AG04449 (cell line): Measurements from ENCODE around the gene GALNT10.

Experiments
- CTCF ChIA-PET: fragments of 350-600 bp; formaldehyde crosslinking; extraction: SDS; loops from one replicate; lab custom pipeline; 2021; ENCODE audit warnings: antibody characterized with exemption; lab: Yijun Ruan, JAX
- POLR2A ChIA-PET: fragments of 400-600, 350-600 bp; formaldehyde crosslinking; extraction: SDS; loops from one replicate; lab custom pipeline; 2020; ENCODE audit warnings: antibody characterized with exemption, inconsistent platforms; lab: Yijun Ruan, JAX
- DNase-seq: peaks from one replicate; pipeline ENCODE4 v3.0.0-alpha.2; 2010; ENCODE audit warnings: low read depth, low spot score
- H3K4me3 ChIP-seq: 2 replicates; pipeline ENCODE4 v1.5.1; 2011; ENCODE audit warnings: low read depth, mild to moderate bottlenecking, control low read depth, low read length
- TF ChIP-seq, protein P1 (sequence below): IDR thresholded peaks from one replicate; pipeline ENCODE4 v1.5.1; 2011; ENCODE audit warnings: mild to moderate bottlenecking, moderate library complexity, low read length, control low read depth, inconsistent platforms; ENCODE audit not compliant: insufficient read depth; ENCODE audit errors: missing control alignments

The GALNT10 gene

DNA sequence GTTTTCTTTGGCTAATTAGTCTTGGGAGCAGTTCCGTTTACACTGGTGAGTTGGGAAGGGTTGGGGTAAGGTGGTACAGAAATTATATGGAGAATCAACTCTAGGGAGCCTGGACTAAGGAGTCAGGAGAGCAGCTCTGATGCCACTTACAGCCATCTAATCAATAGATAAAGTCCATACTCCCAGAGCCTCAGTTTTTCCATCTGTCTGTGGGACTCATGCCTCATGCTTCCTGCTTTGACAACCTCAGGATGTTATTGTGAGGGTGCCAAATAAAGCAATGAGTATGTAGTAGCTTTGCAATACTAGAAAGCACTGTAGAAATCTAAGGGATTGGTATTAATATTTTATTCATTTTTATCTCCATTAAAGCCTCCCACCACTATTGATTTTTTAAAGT, 105.0 kb downstream of the GALNT10 start:
- CTCF ChIA-PET, result interaction anchor here (0.8 to 1.8 kb wide), 5 partner anchors 12 to 126 kb away, joined by 3 to 5 read pairs (median 3); no protein-coding TSS in a partner anchor
- TF ChIP-seq, protein P1, sequence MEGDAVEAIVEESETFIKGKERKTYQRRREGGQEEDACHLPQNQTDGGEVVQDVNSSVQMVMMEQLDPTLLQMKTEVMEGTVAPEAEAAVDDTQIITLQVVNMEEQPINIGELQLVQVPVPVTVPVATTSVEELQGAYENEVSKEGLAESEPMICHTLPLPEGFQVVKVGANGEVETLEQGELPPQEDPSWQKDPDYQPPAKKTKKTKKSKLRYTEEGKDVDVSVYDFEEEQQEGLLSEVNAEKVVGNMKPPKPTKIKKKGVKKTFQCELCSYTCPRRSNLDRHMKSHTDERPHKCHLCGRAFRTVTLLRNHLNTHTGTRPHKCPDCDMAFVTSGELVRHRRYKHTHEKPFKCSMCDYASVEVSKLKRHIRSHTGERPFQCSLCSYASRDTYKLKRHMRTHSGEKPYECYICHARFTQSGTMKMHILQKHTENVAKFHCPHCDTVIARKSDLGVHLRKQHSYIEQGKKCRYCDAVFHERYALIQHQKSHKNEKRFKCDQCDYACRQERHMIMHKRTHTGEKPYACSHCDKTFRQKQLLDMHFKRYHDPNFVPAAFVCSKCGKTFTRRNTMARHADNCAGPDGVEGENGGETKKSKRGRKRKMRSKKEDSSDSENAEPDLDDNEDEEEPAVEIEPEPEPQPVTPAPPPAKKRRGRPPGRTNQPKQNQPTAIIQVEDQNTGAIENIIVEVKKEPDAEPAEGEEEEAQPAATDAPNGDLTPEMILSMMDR, result no peak
- no peak for DNase-seq
- no peak overlapping the region for H3K4me3 ChIP-seq
- POLR2A ChIA-PET, result interaction anchor here (1.2 kb wide), 1 partner anchor 13 kb away, joined by 3 read pairs; no protein-coding TSS in a partner anchor

DNA sequence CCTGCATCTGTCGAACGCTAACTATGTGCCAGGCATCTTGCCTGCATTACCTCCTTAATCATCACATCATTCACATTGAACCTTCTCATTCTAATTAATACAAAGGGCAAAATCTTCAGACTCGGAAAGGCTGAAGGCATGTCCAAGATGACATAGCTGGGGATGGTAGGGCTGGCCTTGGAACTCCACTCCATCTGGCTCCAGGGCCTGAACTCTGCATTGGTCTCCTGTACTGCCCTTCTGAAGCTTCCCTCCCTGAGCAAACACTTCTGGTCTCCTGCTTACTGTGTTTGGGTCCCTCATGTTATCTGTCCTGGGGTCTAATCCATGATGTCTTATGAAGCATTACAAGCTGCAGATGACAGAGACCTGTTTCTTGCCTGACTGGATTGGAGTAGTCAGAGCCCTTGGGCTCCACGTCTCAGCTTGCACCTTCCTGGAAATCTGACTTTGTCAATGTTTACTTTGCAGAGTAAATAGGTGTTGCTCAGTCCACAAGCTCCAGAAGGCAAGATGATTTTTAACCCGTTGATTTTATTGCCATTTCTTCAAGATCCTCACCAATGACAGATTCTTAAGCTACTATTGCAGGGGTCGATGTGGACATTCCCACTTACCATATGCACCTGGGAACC, 106.1 kb downstream of the GALNT10 start:
- H3K4me3 ChIP-seq, result no peak overlapping the region

DNA sequence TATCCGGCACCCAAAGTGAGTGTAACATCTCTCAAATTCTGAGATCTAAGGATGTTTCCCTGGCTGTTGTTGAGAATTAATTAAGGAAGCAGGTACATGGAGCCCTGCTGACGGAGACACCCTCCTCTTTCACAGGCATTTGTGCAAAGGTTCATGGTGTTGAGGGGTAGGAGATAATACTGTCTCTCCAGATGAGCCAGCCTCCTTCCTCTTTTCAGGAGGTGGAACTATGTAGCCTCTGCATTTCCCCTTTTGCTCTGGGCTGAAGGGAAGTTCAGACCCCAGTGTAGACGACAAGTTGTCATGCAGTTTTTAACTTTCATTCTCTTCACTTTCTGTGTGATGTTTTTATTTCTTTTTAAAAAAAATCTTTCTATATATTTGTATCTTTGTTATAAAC, 107.5 kb downstream of the GALNT10 start:
- no peak overlapping the region for H3K4me3 ChIP-seq
- no peak for DNase-seq
- ChIA-PET POLR2A (interaction anchor here (1.3 kb wide), 1 partner anchor 108 kb away, joined by 3 read pairs; the partner anchor contains the start of gene GALNT10), CTCF (no interaction called here)
- TF ChIP-seq, protein P1, result no peak

More for the DNA sequence above, 106.1 kb downstream of the GALNT10 start:
- ChIA-PET POLR2A (interaction anchor here (1.2 to 1.3 kb wide), 2 partner anchors 12 to 106 kb away, joined by 3 read pairs; partner anchors contain the start of gene GALNT10), CTCF (interaction anchor here (1.0 to 1.8 kb wide), 4 partner anchors 10 to 109 kb away, joined by 3 to 5 read pairs (median 4); no protein-coding TSS in a partner anchor)
- DNase-seq, result no peak
- TF ChIP-seq, protein P1, result no peak

DNA sequence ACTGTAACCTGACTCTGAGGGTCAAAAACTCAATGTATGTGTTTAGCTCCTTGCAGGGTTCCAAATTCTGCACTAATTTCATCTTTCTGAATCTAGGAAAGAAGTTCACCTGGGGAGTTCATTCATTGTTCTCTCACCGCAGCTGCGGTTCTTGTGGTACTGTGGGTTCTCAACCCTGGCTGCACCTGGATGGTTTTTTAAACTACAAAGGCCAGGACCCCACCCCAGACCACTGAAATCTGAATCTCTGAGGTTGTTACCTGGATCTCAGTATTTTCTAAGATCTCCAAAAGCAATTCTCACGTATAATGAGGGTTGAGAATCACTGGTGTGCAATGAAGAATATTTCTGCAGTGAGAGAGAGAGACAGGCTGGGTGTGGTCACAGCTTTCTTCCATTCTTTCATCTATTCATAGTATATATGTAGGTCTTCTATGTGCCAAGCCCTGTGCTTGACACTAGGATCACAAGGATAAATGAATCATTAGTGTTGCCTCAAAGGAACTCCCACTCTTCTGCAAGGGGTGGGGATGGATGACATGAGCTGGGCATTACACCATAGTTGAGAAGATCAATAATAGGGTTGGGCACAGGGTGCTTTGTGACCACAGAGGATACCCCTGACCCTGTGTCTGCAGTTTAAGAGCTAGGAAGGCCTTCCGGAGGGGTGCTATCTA, 109.8 kb downstream of the GALNT10 start:
- TF ChIP-seq, protein P1, result no peak
- POLR2A ChIA-PET, result no interaction called here
- no peak overlapping the region for H3K4me3 ChIP-seq
- no peak for DNase-seq
- CTCF ChIA-PET, result interaction anchor here (0.9 to 2.3 kb wide), 2 partner anchors 11 to 105 kb away, joined by 3 to 7 read pairs; no protein-coding TSS in a partner anchor

DNA sequence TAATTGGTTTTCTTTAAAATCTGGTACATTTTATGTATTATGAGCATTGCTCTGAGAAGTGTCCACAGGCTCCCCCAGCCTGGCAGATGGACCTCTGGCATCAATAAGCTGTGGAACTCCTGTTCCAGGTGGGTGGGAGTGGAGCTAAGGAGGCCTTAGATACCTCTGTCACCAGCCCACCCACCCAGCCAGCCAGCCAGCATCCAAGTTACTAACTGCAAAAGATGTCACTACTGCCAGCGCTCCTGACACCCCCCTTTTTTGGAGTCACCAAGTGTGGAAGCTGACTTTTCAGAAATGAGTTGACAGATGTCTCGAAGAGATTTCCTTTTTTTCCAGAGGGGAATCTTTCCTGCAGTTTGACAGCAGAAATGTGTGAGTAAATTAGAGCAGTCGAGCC, 111.2 kb downstream of the GALNT10 start:
- TF ChIP-seq, protein P1, result no peak
- DNase-seq, result no peak
- ChIA-PET CTCF (interaction anchor here (1.3 kb wide), 1 partner anchor 229 kb away, joined by 4 read pairs; no protein-coding TSS in a partner anchor), POLR2A (interaction anchor here (0.7 kb wide), 1 partner anchor 103 kb away, joined by 3 read pairs; no protein-coding TSS in a partner anchor)
- H3K4me3 ChIP-seq, result no peak overlapping the region
